HCT116 (cell line): ENCODE results near the gene PPFIA1. TPM values are rescaled to one million over a fixed set of nuclear protein-coding genes. Genes with fewer than 3 reads are reported as not detected.

ENCODE experiments used
- ATAC-seq: fragments of 200-7000 bp; cut with Tn5 transposase; 2 replicates; pipeline ENCODE4 v1.9.1; 2020; ENCODE audit warnings: mild to moderate bottlenecking, moderate library complexity
- BruUV-seq: library from RNA; stranded (reverse); fragments of 400-500 nt; replicated peaks from 2 replicates; lab custom pipeline; 2021; lab: Mats Ljungman, UMichigan
- CTCF ChIA-PET: fragments of 300-600 bp; sonication (Branson Sonifier 250); formaldehyde crosslinking; loops from one replicate; lab custom pipeline; 2021; ENCODE audit warnings: antibody characterized with exemption; lab: Charles Lee
- POLR2A ChIA-PET: fragments of 300-600, 350-600 bp; sonication (Branson Sonifier 250); formaldehyde crosslinking; loops from one replicate; lab custom pipeline; 2021; ENCODE audit warnings: antibody characterized with exemption; lab: Charles Lee
- RAD21 ChIA-PET, 2 experiments: fragments of 300-600 bp; sonication (Branson Sonifier 250); formaldehyde crosslinking; loops; one replicate each; lab custom pipeline; 2023; ENCODE audit warnings: low total read pairs in 2 of 2; ENCODE audit not compliant: uncharacterized antibody in 2 of 2, unreplicated experiment in 2 of 2, low non-redundant PET in 1 of 2; lab: Charles Lee
- DNase-seq: peaks from one replicate; pipeline ENCODE4 v3.0.0-alpha.2; 2010; ENCODE audit warnings: low read depth, low spot score
- H2AFZ ChIP-seq: fragments of 200-600 bp; shearing (Covaris generic), sonication (generic); 2 replicates; pipeline ENCODE4 v1.6.1; 2017; ENCODE audit warnings: low read depth, mixed run types, mixed read lengths, antibody characterized with exemption, low read length; ENCODE audit not compliant: poor library complexity, severe bottlenecking
- H3K27ac ChIP-seq: 2 replicates; pipeline ENCODE4 v1.5.1; 2012; ENCODE audit warnings: low read depth, low read length
- H3K27me3 ChIP-seq: fragments of 200-600 bp; sonication (generic); 2 replicates; pipeline ENCODE4 v1.6.1; 2016; ENCODE audit warnings: mixed run types, low read length, mixed read lengths; ENCODE audit not compliant: insufficient read depth
- H3K36me3 ChIP-seq, 2 experiments: fragments of 200-500 bp in 1 of 2; fragments of 200-600 bp in 1 of 2; sonication (Bioruptor generic) in 1 of 2; sonication (generic) in 1 of 2; 2 replicates each; pipeline versions ENCODE4 v1.5.1 to v1.6.1; 2014 to 2016; ENCODE audit warnings: low read length in 2 of 2, inconsistent platforms in 1 of 2, mixed read lengths in 1 of 2, mixed run types in 1 of 2; ENCODE audit not compliant: insufficient read depth in 2 of 2, control insufficient read depth in 1 of 2
- H3K4me1 ChIP-seq, 2 experiments: fragments of 200-600 bp in 1 of 2; sonication (generic) in 1 of 2; 2 replicates each; pipeline versions ENCODE4 v1.5.1 to v1.6.1; 2012 to 2017; ENCODE audit warnings: low read length in 2 of 2, inconsistent platforms in 1 of 2, mild to moderate bottlenecking in 1 of 2, mixed read lengths in 1 of 2, mixed run types in 1 of 2, moderate library complexity in 1 of 2; ENCODE audit not compliant: insufficient read depth in 2 of 2, control insufficient read depth in 1 of 2
- H3K4me2 ChIP-seq: fragments of 200-600 bp; sonication (generic); 2 replicates; pipeline ENCODE4 v1.6.1; 2017; ENCODE audit warnings: mixed run types, low read length, mixed read lengths
- H3K4me3 ChIP-seq, 2 experiments: fragments of 200-600 bp in 1 of 2; sonication (generic) in 1 of 2; replicated peaks in 1 of 2; 2 replicates each; pipeline ENCODE4 v1.5.1; 2011 to 2016; ENCODE audit warnings: low read length in 2 of 2, control low read depth in 1 of 2, low read depth in 1 of 2, mild to moderate bottlenecking in 1 of 2, mixed read lengths in 1 of 2, mixed run types in 1 of 2
- H3K79me2 ChIP-seq: fragments of 200-600 bp; sonication (generic); 2 replicates; pipeline ENCODE4 v1.6.1; 2017; ENCODE audit warnings: mild to moderate bottlenecking, mixed run types, low read length, moderate library complexity, mixed read lengths; ENCODE audit not compliant: insufficient read depth
- H3K9ac ChIP-seq: fragments of 200-600 bp; sonication (generic); 2 replicates; pipeline ENCODE4 v1.6.1; 2016; ENCODE audit warnings: low read length, mixed read lengths
- H3K9me2 ChIP-seq: fragments of 200-600 bp; sonication (generic), shearing (Covaris generic); 2 replicates; pipeline ENCODE4 v1.6.1; 2017; ENCODE audit warnings: mixed run types, mild to moderate bottlenecking, moderate library complexity; ENCODE audit not compliant: insufficient read depth
- H3K9me3 ChIP-seq, 2 experiments: fragments of 200-500 bp in 1 of 2; fragments of 200-600 bp in 1 of 2; sonication (Bioruptor generic) in 1 of 2; sonication (generic) in 1 of 2; 2 replicates each; pipeline ENCODE4 v1.6.1; 2014 to 2017; ENCODE audit warnings: low read length in 2 of 2, mixed read lengths in 2 of 2, inconsistent platforms in 1 of 2, low read depth in 1 of 2, mild to moderate bottlenecking in 1 of 2, mixed run types in 1 of 2, moderate library complexity in 1 of 2; ENCODE audit not compliant: control insufficient read depth in 1 of 2, insufficient read depth in 1 of 2
- H4K20me1 ChIP-seq: fragments of 200-600 bp; sonication (generic), shearing (Covaris generic); 2 replicates; pipeline ENCODE4 v1.6.1; 2017; ENCODE audit warnings: mixed run types, mild to moderate bottlenecking, moderate library complexity; ENCODE audit not compliant: insufficient read depth
- ATF3 ChIP-seq: IDR thresholded peaks from 2 replicates; pipeline ENCODE4 v1.6.1; 2012
- CBX3 ChIP-seq: IDR thresholded peaks from 2 replicates; pipeline ENCODE4 v1.6.1; 2012; ENCODE audit warnings: low read depth
- CEBPB ChIP-seq: IDR thresholded peaks from 2 replicates; pipeline ENCODE4 v1.6.1; 2012; ENCODE audit warnings: low read depth
- EGR1 ChIP-seq: IDR thresholded peaks from 2 replicates; pipeline ENCODE4 v1.6.1; 2012; ENCODE audit warnings: low read depth
- ELF1 ChIP-seq: IDR thresholded peaks from 2 replicates; pipeline ENCODE4 v1.6.1; 2012; ENCODE audit warnings: low read depth, borderline replicate concordance
- EZH2 ChIP-seq: fragments of 200-600 bp; sonication (generic); IDR thresholded peaks from 2 replicates; pipeline ENCODE4 v1.6.1; 2017; ENCODE audit warnings: antibody characterized with exemption, mixed run types
- FOSL1 ChIP-seq: IDR thresholded peaks from 2 replicates; pipeline ENCODE4 v1.6.1; 2012; ENCODE audit warnings: low read depth
- JUND ChIP-seq: IDR thresholded peaks from 2 replicates; pipeline ENCODE4 v1.6.1; 2012
- POLR2A ChIP-seq: IDR thresholded peaks from 2 replicates; pipeline ENCODE4 v1.7.0; 2011; ENCODE audit warnings: borderline replicate concordance; ENCODE audit not compliant: insufficient read depth, insufficient read length; ENCODE audit errors: extremely low read depth
- POLR2AphosphoS5 ChIP-seq: IDR thresholded peaks from 2 replicates; pipeline ENCODE4 v1.6.1; 2011; ENCODE audit warnings: mild to moderate bottlenecking, low read depth, low read length, moderate library complexity
- RAD21 ChIP-seq: IDR thresholded peaks from 2 replicates; pipeline ENCODE4 v1.6.1; 2012; ENCODE audit warnings: low read depth, mild to moderate bottlenecking
- REST ChIP-seq: IDR thresholded peaks from 2 replicates; pipeline ENCODE4 v1.6.1; 2012; ENCODE audit warnings: low read depth
- SP1 ChIP-seq: IDR thresholded peaks from 2 replicates; pipeline ENCODE4 v1.6.1; 2012; ENCODE audit warnings: low read depth
- SRF ChIP-seq: IDR thresholded peaks from 2 replicates; pipeline ENCODE4 v1.6.1; 2012; ENCODE audit warnings: low read depth
- TCF7L2 ChIP-seq: IDR thresholded peaks from 2 replicates; pipeline ENCODE4 v1.7.0; 2011; ENCODE audit warnings: borderline replicate concordance, inconsistent platforms; ENCODE audit not compliant: insufficient read depth, insufficient read length; ENCODE audit errors: extremely low read depth
- ZBTB33 ChIP-seq: IDR thresholded peaks from 2 replicates; pipeline ENCODE4 v1.6.1; 2011; ENCODE audit warnings: mild to moderate bottlenecking, low read length, moderate library complexity; ENCODE audit not compliant: insufficient replicate concordance; ENCODE audit errors: extremely low read depth
- ZNF274 ChIP-seq: fragments of 200-500 bp; sonication (Bioruptor generic); IDR thresholded peaks from 2 replicates; pipeline ENCODE4 v1.6.1; 2014; ENCODE audit warnings: mild to moderate bottlenecking, low read depth, low read length, inconsistent platforms
- intact Hi-C: fragments of 100-400 bp; cut with micrococcal nuclease; formaldehyde crosslinking; loops from 2 replicates; pipeline ENCODE4 v1.10.0; 2022
- total RNA-seq: library from RNA; stranded (reverse); gene quantifications from one replicate; pipeline ENCODE4 v1.2.1, GENCODE V29; 2021; ENCODE audit not compliant: unreplicated experiment
- TF ChIP-seq, protein P1 (sequence below): IDR thresholded peaks from 2 replicates; pipeline ENCODE4 v1.6.1; 2012
- TF ChIP-seq, protein P2 (sequence below), 3 experiments: fragments of 200-600 bp in 1 of 3; sonication (generic) in 1 of 3; IDR thresholded peaks in 2 of 3; conservative IDR thresholded peaks in 1 of 3; 2 replicates each; pipeline ENCODE4 v1.5.1; 2012 to 2017; ENCODE audit warnings: low read depth in 2 of 3, low read length in 2 of 3, antibody characterized with exemption in 1 of 3, borderline replicate concordance in 1 of 3, control low read depth in 1 of 3, mild to moderate bottlenecking in 1 of 3, mixed read lengths in 1 of 3, mixed run types in 1 of 3, moderate library complexity in 1 of 3; ENCODE audit not compliant: insufficient read depth in 1 of 3

Gene PPFIA1
- total RNA-seq, 1 experiment from 2014 or later = 48.6 TPM

- Histone ChIP-seq H3K4me2 (no peak overlapping the region), H3K4me3 (no peak overlapping the region), H3K27me3 (no peaks in the 10 kb centered on the region), H3K9me3 (no peaks in the 10 kb centered on the region), H3K9me2 (no peaks in the 10 kb centered on the region), H4K20me1 (no peaks in the 10 kb centered on the region), H3K4me1 (no peaks in the 10 kb centered on the region), H3K36me3 (peaks cover 33 to 36% of the 10 kb centered on the region in 2 experiments; a peak in 3 of 4 replicates), H2AFZ (no peak overlapping the region), H3K9ac (no peak overlapping the region), H3K27ac (no peak overlapping the region), H3K79me2 (no peaks in the 10 kb centered on the region)
- RAD21 ChIA-PET = no interaction called here
- CTCF ChIA-PET = no interaction called here
- POLR2A ChIA-PET = no interaction called here
- no TSS peak for BruUV-seq
- no peak for TF ChIP-seq ELF1
- TF ChIP-seq, protein P1, sequence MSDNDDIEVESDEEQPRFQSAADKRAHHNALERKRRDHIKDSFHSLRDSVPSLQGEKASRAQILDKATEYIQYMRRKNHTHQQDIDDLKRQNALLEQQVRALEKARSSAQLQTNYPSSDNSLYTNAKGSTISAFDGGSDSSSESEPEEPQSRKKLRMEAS = no peak
- no peak for TF ChIP-seq EZH2
- TF ChIP-seq ATF3 = no peak
- no peak for TF ChIP-seq POLR2AphosphoS5
- TF ChIP-seq, protein P2, sequence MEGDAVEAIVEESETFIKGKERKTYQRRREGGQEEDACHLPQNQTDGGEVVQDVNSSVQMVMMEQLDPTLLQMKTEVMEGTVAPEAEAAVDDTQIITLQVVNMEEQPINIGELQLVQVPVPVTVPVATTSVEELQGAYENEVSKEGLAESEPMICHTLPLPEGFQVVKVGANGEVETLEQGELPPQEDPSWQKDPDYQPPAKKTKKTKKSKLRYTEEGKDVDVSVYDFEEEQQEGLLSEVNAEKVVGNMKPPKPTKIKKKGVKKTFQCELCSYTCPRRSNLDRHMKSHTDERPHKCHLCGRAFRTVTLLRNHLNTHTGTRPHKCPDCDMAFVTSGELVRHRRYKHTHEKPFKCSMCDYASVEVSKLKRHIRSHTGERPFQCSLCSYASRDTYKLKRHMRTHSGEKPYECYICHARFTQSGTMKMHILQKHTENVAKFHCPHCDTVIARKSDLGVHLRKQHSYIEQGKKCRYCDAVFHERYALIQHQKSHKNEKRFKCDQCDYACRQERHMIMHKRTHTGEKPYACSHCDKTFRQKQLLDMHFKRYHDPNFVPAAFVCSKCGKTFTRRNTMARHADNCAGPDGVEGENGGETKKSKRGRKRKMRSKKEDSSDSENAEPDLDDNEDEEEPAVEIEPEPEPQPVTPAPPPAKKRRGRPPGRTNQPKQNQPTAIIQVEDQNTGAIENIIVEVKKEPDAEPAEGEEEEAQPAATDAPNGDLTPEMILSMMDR (IDR thresholded peaks at IDR 0.05 in 2 of 3, conservative IDR thresholded peaks at IDR 0.05 in 1 of 3; ENCODE audit: borderline replicate concordance in 1 of 3, insufficient read depth in 1 of 3, low read depth in 2 of 3, low read length in 2 of 3) = no peak
- TF ChIP-seq EGR1 = no peak
- TF ChIP-seq ZBTB33 = no peak
- no peak for TF ChIP-seq REST
- TF ChIP-seq TCF7L2 = no peak
- TF ChIP-seq CBX3 = no peak
- TF ChIP-seq FOSL1 = no peak
- no peak for TF ChIP-seq POLR2A
- no peak for TF ChIP-seq CEBPB
- no peak for TF ChIP-seq JUND
- no peak for TF ChIP-seq RAD21
- TF ChIP-seq ZNF274 = no peak
- TF ChIP-seq SRF = no peak
- no peak for TF ChIP-seq SP1
- intact Hi-C loops = no loop called here
- ATAC-seq = no peak
- no peak for DNase-seq
Measured at GRCh38 chr11:70353329-70353728, 82.8 kb downstream of the PPFIA1 start.
